Psoas muscle (tissue), 8 donors: ENCODE results near the gene PDLIM4. TPM values are rescaled to one million over a fixed set of nuclear protein-coding genes. Genes with fewer than 3 reads are reported as not detected.

Experiments
- ATAC-seq, 4 donors: fragments of 200-7000 bp; cut with Tn5 transposase; one replicate each; pipeline ENCODE4 v1.9.1; 2020; ENCODE audit warnings: moderate library complexity in 3 of 4, mild to moderate bottlenecking in 2 of 4
- DNase-seq, 2 donors: peaks; one replicate each; pipeline ENCODE4 v3.0.0-alpha.2; 2020
- H3K27ac ChIP-seq: fragments of 200-600 bp; one replicate; pipeline ENCODE4 v1.8.0; 2022
- H3K27me3 ChIP-seq, 3 donors: fragments of 200-600 bp in 1 of 3; one replicate each; pipeline versions ENCODE4 v1.6.1 to v1.8.0; 2013 to 2022; ENCODE audit warnings: low read length in 2 of 3, mild to moderate bottlenecking in 2 of 3, moderate library complexity in 1 of 3; ENCODE audit not compliant: insufficient read depth in 3 of 3
- H3K36me3 ChIP-seq, 2 donors: fragments of 200-600 bp in 1 of 2; one replicate each; pipeline versions ENCODE4 v1.6.1 to v1.8.0; 2013 to 2022; ENCODE audit warnings: low read depth in 1 of 2, mild to moderate bottlenecking in 1 of 2, moderate library complexity in 1 of 2; ENCODE audit not compliant: insufficient read depth in 1 of 2
- H3K4me1 ChIP-seq: fragments of 200-600 bp; one replicate; pipeline ENCODE4 v1.8.0; 2022
- H3K4me3 ChIP-seq: fragments of 200-600 bp; one replicate; pipeline ENCODE4 v1.8.0; 2022; ENCODE audit warnings: mild to moderate bottlenecking
- H3K9me3 ChIP-seq: fragments of 200-600 bp; one replicate; pipeline ENCODE4 v1.8.0; 2022
- WGBS, 3 donors: extraction: QIAGEN DNeasy Blood & Tissue Kit; methylation state at CpG; one replicate each; pipeline versions ENCODE4 v1.1.6 to v1.1.7; 2013; 5-methylcytosine and 5-hydroxymethylcytosine counted together
- intact Hi-C, 2 donors: fragments of 100-400 bp; cut with DNase I; formaldehyde crosslinking; loops; one replicate each; pipeline versions ENCODE4 v1.11.0 to v1.14.2; 2022
- polyA plus RNA-seq, 3 donors: library from polyadenylated mRNA; stranded (reverse); fragments of 200-250 nt; gene quantifications; one replicate each; pipeline ENCODE4 v1.2.3, GENCODE V29; 2013
- total RNA-seq, 4 donors: library from RNA; stranded (reverse); fragmentation: NEBNext Ultra II Directional in 2 of 4; extraction: Animal tissue kit (Norgen Biotek cat#: 25700) in 2 of 4; gene quantifications; one replicate each; pipeline versions ENCODE4 v1.2.1 to v1.2.4, GENCODE V29; 2021 to 2023
- TF ChIP-seq, protein P1 (sequence below): fragments of 200-600 bp; IDR thresholded peaks from one replicate; pipeline ENCODE4 v1.8.0; 2022; ENCODE audit warnings: antibody characterized with exemption
- donor health status: healthy with polysubstance abuse.
- donor health status: DM: no; HTN: no; CAD: no; lungs with moderate emphysema.
- donor health status: Bipolar disorder and iron deficiency.
- donor health status: healthy.
- donor health status: DM: yes; HTN: yes; CAD: no.
- donor health status: DM: no; HTN: no; CAD: no.
- donor health status: DM: no; HTN: no; CAD: no.
- donor health status: DM: yes; HTN: yes; CAD: no.

The PDLIM4 gene
- total and polyA plus RNA-seq, 7 donors, result 1.8 to 6.6 (median 5.6) TPM

DNA sequence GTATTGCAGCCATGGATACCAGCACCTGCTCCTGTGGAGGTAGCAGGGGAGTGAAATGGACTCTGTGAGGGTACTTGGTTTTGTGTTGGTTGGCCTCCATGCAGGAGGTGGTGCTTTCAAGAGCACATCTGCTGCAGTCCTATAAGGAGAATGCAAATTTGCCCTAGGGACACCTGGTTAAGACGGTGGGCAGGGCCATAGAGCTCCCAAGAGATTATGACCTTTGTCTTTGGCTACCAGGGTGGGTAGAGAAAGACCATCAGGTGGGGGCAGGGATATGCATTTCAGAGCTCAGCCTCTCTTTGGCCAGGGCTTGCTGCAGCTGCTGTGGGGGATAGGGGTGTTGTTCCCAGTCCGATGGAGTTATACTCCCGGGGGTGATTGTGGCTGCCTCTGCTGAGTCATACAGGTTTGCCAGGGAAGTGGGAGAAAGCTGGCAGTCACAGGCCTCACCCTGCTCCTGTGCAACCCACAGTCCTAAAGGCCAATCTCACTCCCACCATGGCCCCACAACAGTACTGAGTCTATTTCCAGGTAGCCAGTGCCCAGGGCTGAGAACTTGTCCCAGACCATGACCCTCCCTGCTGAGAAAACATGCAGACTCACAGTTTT lies 14.0 kb upstream of the PDLIM4 start:
- intact Hi-C loops, result no loop called here
- WGBS, 3 donors, result 54 to 66% (median 54%) methylated on average over 3 of the region's 3 CpGs
- Histone ChIP-seq H3K36me3 (no peaks in the 10 kb centered on the region), H3K27ac (no peak overlapping the region), H3K9me3 (peaks cover 13% of the 10 kb centered on the region), H3K27me3 (no peaks in the 10 kb centered on the region), H3K4me1 (no peaks in the 10 kb centered on the region), H3K4me3 (no peak overlapping the region)
- no peak for DNase-seq
- no peak for ATAC-seq
- TF ChIP-seq, protein P1, sequence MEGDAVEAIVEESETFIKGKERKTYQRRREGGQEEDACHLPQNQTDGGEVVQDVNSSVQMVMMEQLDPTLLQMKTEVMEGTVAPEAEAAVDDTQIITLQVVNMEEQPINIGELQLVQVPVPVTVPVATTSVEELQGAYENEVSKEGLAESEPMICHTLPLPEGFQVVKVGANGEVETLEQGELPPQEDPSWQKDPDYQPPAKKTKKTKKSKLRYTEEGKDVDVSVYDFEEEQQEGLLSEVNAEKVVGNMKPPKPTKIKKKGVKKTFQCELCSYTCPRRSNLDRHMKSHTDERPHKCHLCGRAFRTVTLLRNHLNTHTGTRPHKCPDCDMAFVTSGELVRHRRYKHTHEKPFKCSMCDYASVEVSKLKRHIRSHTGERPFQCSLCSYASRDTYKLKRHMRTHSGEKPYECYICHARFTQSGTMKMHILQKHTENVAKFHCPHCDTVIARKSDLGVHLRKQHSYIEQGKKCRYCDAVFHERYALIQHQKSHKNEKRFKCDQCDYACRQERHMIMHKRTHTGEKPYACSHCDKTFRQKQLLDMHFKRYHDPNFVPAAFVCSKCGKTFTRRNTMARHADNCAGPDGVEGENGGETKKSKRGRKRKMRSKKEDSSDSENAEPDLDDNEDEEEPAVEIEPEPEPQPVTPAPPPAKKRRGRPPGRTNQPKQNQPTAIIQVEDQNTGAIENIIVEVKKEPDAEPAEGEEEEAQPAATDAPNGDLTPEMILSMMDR, result no peak

DNA sequence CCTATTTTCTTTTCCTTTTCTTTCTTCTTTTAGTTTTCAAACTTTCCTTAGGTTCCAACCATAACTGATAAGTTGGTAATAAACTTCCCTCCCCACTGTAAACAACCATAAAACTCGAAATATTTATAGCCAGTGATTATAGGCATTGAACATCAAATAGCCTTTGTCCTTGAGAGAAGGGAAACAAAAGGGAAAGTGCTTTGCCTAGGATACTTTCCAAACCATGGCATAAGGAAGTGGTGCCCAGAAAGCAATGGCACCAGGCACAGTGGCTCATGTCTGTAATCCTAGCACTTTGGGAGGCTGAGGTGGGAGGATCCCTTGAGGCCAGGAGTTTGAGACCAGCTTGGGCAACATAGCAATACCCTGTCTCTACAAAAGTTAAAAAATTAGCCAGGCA lies 11.9 kb upstream of the PDLIM4 start:
- no peak overlapping the region for H3K4me3 ChIP-seq
- ATAC-seq (no peak), DNase-seq (no peak)
- intact Hi-C loops, result no loop called here
- H3K27ac ChIP-seq, result no peak overlapping the region
- TF ChIP-seq, protein P1, result no peak
- H3K9me3 ChIP-seq, result peaks cover 13% of the 10 kb centered on the region
- WGBS, 3 donors, result 65 to 86% (median 70%) methylated on average over 1 of the region's 1 CpG
- H3K27me3 ChIP-seq, result no peaks in the 10 kb centered on the region
- H3K4me1 ChIP-seq, result no peaks in the 10 kb centered on the region
- no peaks in the 10 kb centered on the region for H3K36me3 ChIP-seq

DNA sequence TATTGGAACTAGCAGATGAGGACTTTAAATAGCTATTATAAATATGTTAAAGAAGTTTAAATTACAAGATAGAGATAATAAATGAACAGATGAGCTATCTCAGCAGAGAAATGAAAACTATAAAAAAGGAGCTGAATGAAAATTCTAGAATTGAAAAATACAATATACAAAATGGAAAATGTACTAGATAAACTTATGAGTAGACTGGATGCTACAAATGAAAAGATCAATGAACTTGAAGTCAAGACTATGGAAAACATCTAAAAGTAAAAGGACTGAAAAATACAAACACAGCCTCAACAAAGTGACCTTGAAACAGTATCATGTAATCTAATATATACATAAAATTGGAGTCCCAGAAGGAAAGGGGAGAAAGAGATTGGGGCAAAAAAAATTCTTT lies 10.7 kb upstream of the PDLIM4 start:
- Histone ChIP-seq H3K4me1 (no peaks in the 10 kb centered on the region), H3K27ac (no peak overlapping the region), H3K27me3 (no peaks in the 10 kb centered on the region), H3K4me3 (no peak overlapping the region), H3K9me3 (peaks cover 13% of the 10 kb centered on the region), H3K36me3 (no peaks in the 10 kb centered on the region)
- TF ChIP-seq, protein P1, result no peak
- ATAC-seq (no peak), DNase-seq (no peak)
- intact Hi-C loops, result no loop called here

DNA sequence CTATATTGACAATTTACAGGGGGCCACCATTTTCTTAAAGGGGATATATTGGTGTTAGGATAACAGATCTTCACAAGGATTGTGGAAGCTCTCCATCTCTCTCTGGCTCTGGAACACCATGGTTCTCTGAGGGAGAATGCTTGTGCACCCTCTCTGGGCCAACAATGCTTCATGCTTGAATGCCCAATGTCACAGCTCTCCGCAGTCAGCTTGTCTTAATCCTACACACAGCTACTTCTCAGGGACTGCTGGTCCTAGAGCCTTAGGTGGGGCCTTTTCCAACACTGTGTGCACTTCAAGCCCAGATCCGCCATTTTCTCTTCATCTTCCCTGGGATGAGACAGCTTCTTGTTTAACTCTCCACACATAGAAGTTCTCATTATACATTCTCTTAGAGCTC lies 6.9 kb upstream of the PDLIM4 start:
- 58 to 83% (median 62%) methylated on average over 2 of the region's 2 CpGs for WGBS, 3 donors
- H3K4me1 ChIP-seq, result peaks cover 8% of the 10 kb centered on the region
- H3K9me3 ChIP-seq, result peaks cover 13% of the 10 kb centered on the region
- intact Hi-C loops, result no loop called here
- no peak overlapping the region for H3K27ac ChIP-seq
- H3K4me3 ChIP-seq, result no peak overlapping the region
- H3K36me3 ChIP-seq, result no peaks in the 10 kb centered on the region
- TF ChIP-seq, protein P1, result no peak
- ATAC-seq (no peak), DNase-seq (no peak)
- no peaks in the 10 kb centered on the region for H3K27me3 ChIP-seq

DNA sequence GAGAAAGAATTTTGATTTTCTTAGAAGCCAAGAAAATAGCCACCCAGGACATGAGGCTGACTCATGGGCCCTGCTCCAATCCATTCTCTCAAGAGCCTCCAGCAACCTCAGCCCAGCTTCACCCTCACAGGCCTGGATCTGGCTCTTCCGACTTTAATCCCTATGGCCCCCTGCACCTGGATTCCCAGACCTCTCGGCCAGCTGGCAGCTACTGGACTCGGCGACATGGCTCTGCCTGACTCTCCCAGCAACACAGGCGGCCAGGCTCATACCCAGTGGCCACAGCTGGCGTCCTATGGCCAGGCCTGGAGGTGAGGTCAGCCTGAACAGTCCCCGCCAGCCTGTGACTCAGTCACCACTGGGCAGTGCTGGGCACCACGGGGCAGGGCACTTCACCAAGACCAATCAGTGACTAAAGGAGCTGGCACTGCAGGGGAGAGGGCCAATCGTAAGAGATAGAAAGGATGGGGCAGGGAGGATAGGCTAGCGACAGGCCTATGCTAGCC lies 6.2 kb upstream of the PDLIM4 start:
- H3K27ac ChIP-seq, result no peak overlapping the region
- 56 to 61% (median 60%) methylated on average over 10 of the region's 10 CpGs for WGBS, 3 donors

More for the DNA sequence above, 6.2 kb upstream of the PDLIM4 start:
- TF ChIP-seq, protein P1, result no peak
- intact Hi-C loops, result no loop called here
- peaks cover 7% of the 10 kb centered on the region for H3K9me3 ChIP-seq
- peaks cover 8% of the 10 kb centered on the region for H3K4me1 ChIP-seq
- H3K36me3 ChIP-seq, result no peaks in the 10 kb centered on the region
- peak in 1 of 2 donors; percentile 80 for DNase-seq
- no peak overlapping the region for H3K4me3 ChIP-seq
- peak; percentile 78 to 86 (median 81) for ATAC-seq
- H3K27me3 ChIP-seq, result no peaks in the 10 kb centered on the region
